Psoas muscle (tissue), 8 donors: Measurements from ENCODE around the gene ISCA2. TPM values are rescaled to one million over a fixed set of nuclear protein-coding genes. Genes with fewer than 3 reads are reported as not detected.
A peak's percentile ranks its signal among the peaks of the same experiment; 100 is the strongest.

Experiments
- ATAC-seq, 4 donors: fragments of 200-7000 bp; cut with Tn5 transposase; one replicate each; pipeline ENCODE4 v1.9.1; 2020; ENCODE audit warnings: moderate library complexity in 3 of 4, mild to moderate bottlenecking in 2 of 4
- DNase-seq, 2 donors: peaks; one replicate each; pipeline ENCODE4 v3.0.0-alpha.2; 2020
- H3K27ac ChIP-seq: fragments of 200-600 bp; one replicate; pipeline ENCODE4 v1.8.0; 2022
- H3K27me3 ChIP-seq, 3 donors: fragments of 200-600 bp in 1 of 3; one replicate each; pipeline versions ENCODE4 v1.6.1 to v1.8.0; 2013 to 2022; ENCODE audit warnings: low read length in 2 of 3, mild to moderate bottlenecking in 2 of 3, moderate library complexity in 1 of 3; ENCODE audit not compliant: insufficient read depth in 3 of 3
- H3K36me3 ChIP-seq, 2 donors: fragments of 200-600 bp in 1 of 2; one replicate each; pipeline versions ENCODE4 v1.6.1 to v1.8.0; 2013 to 2022; ENCODE audit warnings: low read depth in 1 of 2, mild to moderate bottlenecking in 1 of 2, moderate library complexity in 1 of 2; ENCODE audit not compliant: insufficient read depth in 1 of 2
- H3K4me1 ChIP-seq: fragments of 200-600 bp; one replicate; pipeline ENCODE4 v1.8.0; 2022
- H3K4me3 ChIP-seq: fragments of 200-600 bp; one replicate; pipeline ENCODE4 v1.8.0; 2022; ENCODE audit warnings: mild to moderate bottlenecking
- H3K9me3 ChIP-seq: fragments of 200-600 bp; one replicate; pipeline ENCODE4 v1.8.0; 2022
- WGBS, 3 donors: extraction: QIAGEN DNeasy Blood & Tissue Kit; methylation state at CpG; one replicate each; pipeline versions ENCODE4 v1.1.6 to v1.1.7; 2013; 5-methylcytosine and 5-hydroxymethylcytosine counted together
- intact Hi-C, 2 donors: fragments of 100-400 bp; cut with DNase I; formaldehyde crosslinking; loops; one replicate each; pipeline versions ENCODE4 v1.11.0 to v1.14.2; 2022
- polyA plus RNA-seq, 3 donors: library from polyadenylated mRNA; stranded (reverse); fragments of 200-250 nt; gene quantifications; one replicate each; pipeline ENCODE4 v1.2.3, GENCODE V29; 2013
- total RNA-seq, 4 donors: library from RNA; stranded (reverse); fragmentation: NEBNext Ultra II Directional in 2 of 4; extraction: Animal tissue kit (Norgen Biotek cat#: 25700) in 2 of 4; gene quantifications; one replicate each; pipeline versions ENCODE4 v1.2.1 to v1.2.4, GENCODE V29; 2021 to 2023
- TF ChIP-seq, protein P1 (sequence below): fragments of 200-600 bp; IDR thresholded peaks from one replicate; pipeline ENCODE4 v1.8.0; 2022; ENCODE audit warnings: antibody characterized with exemption
- donor health status: healthy with polysubstance abuse.
- donor health status: DM: no; HTN: no; CAD: no; lungs with moderate emphysema.
- donor health status: Bipolar disorder and iron deficiency.
- donor health status: healthy.
- donor health status: DM: yes; HTN: yes; CAD: no.
- donor health status: DM: no; HTN: no; CAD: no.
- donor health status: DM: no; HTN: no; CAD: no.
- donor health status: DM: yes; HTN: yes; CAD: no.

Gene ISCA2
- total and polyA plus RNA-seq, 7 donors: 19.9 to 38.8 (median 24.8) TPM

DNA sequence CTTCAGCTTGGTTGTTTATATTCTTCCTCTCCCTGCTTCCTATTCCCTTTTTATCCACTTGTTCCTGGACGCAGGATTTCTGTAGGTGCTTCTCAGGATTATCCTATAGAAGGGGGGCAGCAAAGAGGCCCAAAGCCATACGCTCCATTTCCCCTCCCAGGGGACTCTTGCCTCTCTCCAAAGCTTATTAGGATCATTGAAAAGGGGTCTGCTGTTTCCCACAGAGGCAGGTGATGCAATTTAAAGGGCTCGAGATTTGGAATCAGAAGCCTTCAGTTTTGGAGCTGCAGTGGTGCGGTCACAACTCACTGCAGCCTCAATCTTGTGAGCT is 36.0 kb upstream of the ISCA2 start:
- Histone ChIP-seq H3K4me3 (no peak overlapping the region), H3K4me1 (no peaks in the 10 kb centered on the region), H3K9me3 (no peaks in the 10 kb centered on the region), H3K27me3 (peaks cover 0 to 3% (median 0%) of the 10 kb centered on the region in 3 donors), H3K36me3 (no peaks in the 10 kb centered on the region), H3K27ac (no peak overlapping the region)
- 74 to 84% (median 79%) methylated on average over 4 of the region's 4 CpGs for WGBS, 3 donors
- DNase-seq (no peak), ATAC-seq (no peak)
- TF ChIP-seq, protein P1, sequence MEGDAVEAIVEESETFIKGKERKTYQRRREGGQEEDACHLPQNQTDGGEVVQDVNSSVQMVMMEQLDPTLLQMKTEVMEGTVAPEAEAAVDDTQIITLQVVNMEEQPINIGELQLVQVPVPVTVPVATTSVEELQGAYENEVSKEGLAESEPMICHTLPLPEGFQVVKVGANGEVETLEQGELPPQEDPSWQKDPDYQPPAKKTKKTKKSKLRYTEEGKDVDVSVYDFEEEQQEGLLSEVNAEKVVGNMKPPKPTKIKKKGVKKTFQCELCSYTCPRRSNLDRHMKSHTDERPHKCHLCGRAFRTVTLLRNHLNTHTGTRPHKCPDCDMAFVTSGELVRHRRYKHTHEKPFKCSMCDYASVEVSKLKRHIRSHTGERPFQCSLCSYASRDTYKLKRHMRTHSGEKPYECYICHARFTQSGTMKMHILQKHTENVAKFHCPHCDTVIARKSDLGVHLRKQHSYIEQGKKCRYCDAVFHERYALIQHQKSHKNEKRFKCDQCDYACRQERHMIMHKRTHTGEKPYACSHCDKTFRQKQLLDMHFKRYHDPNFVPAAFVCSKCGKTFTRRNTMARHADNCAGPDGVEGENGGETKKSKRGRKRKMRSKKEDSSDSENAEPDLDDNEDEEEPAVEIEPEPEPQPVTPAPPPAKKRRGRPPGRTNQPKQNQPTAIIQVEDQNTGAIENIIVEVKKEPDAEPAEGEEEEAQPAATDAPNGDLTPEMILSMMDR: no peak
- intact Hi-C loops: no loop called here

DNA sequence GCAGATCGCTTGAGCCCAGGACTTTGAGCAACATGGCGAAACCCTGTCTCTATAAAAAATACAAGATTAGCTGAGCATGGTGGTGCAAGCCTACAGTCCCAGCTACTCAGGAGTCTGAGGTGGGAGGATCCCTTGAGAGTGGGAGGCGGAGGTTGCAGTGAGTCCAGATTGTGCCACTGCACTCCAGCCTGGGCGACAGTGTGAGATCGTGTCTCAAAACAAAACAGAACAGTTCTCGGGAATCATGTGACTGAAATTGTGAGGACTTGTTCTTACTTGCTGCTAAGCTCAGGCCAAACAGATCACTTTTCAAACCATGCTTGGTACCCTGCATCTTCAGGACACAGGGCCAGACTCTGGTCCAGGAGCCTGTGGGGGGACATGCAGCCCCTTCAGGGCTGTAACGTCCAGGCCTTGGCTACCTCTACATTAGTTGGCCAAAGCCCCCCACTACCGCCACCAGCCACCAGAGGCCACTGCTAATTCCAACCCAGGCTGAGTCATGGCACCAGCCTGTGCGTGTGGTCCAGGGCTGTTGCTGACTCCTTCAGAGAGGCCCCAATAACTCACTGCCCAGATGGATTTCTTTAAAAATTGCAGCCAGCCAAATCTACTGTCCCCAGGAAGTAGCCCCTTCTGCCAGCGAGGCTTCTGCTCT is 34.1 kb upstream of the ISCA2 start:
- peak in 1 of 2 donors; percentile 39 for DNase-seq
- TF ChIP-seq, protein P1: peak; percentile 57
- no peaks in the 10 kb centered on the region for H3K36me3 ChIP-seq
- peaks cover 0 to 3% (median 0%) of the 10 kb centered on the region in 3 donors for H3K27me3 ChIP-seq
- no peak overlapping the region for H3K27ac ChIP-seq
- WGBS, 3 donors: 61 to 69% (median 64%) methylated on average over 10 of the region's 10 CpGs
- intact Hi-C loops: no loop called here
- no peak overlapping the region for H3K4me3 ChIP-seq
- no peaks in the 10 kb centered on the region for H3K4me1 ChIP-seq
- H3K9me3 ChIP-seq: no peaks in the 10 kb centered on the region
- peak; percentile 80 to 95 (median 88) for ATAC-seq

DNA sequence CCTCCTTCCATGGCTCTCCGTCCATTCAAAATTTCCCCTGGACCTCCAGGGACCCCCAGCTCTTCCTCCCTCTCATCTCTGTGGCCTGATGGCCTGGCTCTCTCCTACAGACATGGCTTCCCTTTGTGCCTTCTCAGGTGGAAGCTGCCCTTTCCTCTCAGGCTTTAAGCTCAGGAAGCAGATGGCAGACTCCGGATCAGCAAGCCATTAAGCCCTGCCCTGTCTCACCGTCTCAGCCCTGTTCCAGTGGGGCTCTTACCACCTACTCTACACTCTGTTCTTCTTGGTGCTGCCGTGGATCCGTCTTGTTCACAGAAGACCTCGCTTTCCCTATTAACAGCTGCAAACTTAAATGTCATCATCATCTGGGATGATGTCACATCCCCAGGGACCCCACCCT is 33.6 kb upstream of the ISCA2 start:
- Histone ChIP-seq H3K27ac (no peak overlapping the region), H3K4me1 (no peaks in the 10 kb centered on the region), H3K36me3 (no peaks in the 10 kb centered on the region), H3K27me3 (peaks cover 0 to 3% (median 0%) of the 10 kb centered on the region in 3 donors), H3K9me3 (no peaks in the 10 kb centered on the region), H3K4me3 (no peak overlapping the region)
- DNase-seq (no peak), ATAC-seq (no peak)
- intact Hi-C loops: no loop called here
- TF ChIP-seq, protein P1: no peak
- 58 to 64% (median 60%) methylated on average over 6 of the region's 6 CpGs for WGBS, 3 donors

DNA sequence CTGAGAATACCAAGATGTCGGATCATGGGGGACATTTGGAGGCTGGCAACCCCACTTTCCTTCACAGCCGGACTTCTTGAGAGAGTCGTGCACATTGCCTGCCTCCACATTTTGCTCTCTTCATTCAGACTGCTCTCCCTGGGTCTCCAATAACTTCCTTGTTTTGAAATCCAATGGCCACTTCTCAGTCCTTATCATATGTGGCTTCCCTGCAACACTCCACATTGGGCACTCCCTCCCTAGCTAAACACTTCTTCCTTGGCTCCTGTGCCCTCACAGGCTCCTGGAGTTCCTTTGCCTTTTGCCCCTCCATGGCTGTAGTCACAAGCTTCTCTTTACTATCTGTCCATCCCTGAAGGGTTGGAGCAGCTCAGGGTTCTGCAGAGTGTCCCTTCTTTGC is 30.6 kb upstream of the ISCA2 start:
- ATAC-seq: no peak
- intact Hi-C loops: no loop called here
- 79 to 93% (median 91%) methylated on average over 3 of the region's 3 CpGs for WGBS, 3 donors

More for the DNA sequence above, 30.6 kb upstream of the ISCA2 start:
- DNase-seq: no peak
- Histone ChIP-seq H3K4me1 (no peaks in the 10 kb centered on the region), H3K27ac (no peak overlapping the region), H3K9me3 (no peaks in the 10 kb centered on the region), H3K36me3 (no peaks in the 10 kb centered on the region), H3K27me3 (peaks cover 0 to 3% (median 0%) of the 10 kb centered on the region in 3 donors), H3K4me3 (no peak overlapping the region)
- TF ChIP-seq, protein P1: no peak
